ENCODE results near the gene SYCP1.
"Not testable (repeated sequence)": the region's sequence is repeated elsewhere in the genome, so short reads cannot be mapped to it uniquely, and the experiment has no call there.

Gene SYCP1, protein sequence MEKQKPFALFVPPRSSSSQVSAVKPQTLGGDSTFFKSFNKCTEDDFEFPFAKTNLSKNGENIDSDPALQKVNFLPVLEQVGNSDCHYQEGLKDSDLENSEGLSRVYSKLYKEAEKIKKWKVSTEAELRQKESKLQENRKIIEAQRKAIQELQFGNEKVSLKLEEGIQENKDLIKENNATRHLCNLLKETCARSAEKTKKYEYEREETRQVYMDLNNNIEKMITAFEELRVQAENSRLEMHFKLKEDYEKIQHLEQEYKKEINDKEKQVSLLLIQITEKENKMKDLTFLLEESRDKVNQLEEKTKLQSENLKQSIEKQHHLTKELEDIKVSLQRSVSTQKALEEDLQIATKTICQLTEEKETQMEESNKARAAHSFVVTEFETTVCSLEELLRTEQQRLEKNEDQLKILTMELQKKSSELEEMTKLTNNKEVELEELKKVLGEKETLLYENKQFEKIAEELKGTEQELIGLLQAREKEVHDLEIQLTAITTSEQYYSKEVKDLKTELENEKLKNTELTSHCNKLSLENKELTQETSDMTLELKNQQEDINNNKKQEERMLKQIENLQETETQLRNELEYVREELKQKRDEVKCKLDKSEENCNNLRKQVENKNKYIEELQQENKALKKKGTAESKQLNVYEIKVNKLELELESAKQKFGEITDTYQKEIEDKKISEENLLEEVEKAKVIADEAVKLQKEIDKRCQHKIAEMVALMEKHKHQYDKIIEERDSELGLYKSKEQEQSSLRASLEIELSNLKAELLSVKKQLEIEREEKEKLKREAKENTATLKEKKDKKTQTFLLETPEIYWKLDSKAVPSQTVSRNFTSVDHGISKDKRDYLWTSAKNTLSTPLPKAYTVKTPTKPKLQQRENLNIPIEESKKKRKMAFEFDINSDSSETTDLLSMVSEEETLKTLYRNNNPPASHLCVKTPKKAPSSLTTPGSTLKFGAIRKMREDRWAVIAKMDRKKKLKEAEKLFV

DNA sequence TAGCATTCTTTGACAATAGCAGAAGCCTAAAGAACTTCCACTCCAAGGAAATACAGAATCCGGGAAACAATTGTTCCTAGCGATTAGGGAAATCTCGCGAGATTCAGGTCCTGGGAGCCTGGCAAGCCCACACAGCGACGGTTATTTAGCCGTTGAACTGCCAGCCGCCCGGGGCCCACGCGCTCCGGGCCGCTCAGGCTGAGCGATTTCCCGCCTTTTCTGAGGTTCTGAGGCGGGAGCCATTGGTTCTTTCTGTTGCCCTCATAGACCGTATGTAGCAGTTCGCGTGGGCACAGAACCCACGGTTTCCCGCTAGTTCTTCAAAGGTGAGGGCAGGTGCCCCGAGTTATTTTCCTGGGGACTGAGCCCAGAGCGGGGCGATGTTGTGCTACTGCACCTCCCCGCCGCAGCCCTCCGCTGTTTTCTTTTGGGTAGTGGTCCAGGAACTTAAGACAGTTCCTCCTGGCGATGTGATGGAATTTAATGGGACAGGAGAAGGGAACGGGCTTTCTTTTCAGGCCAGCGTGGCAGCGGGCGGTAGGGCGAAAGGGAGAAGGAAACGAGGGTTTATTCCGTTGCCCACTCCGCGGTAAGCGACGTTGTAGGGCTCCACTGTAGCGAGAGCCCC lies at the start of gene SYCP1:
Gene SYCP1, plus strand, starts transcription at position 171 of the 628 bp plus-strand sequence. CDS start 602 bp downstream, outside the sequence.
- DNase-seq: no peak

DNA sequence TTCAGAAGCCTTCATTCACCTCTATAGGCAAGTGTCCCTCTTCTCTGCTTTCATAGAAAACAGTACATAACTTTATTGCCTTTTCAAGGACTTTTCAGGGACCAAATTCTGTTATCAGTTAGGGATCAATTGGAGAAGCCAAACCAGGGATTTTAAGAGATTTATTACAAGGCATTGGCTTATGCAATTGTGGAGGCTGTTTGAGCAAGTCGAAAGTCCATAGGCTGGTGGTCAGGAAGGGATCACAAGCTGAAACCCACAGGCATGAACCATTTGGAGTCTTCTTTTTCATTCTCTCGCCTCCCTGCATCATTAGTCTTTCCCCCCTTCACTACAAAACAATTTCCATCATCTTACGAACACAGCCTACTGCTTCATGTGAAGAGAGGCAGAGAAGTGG lies 34.8 kb upstream of the SYCP1 start:
- DNase-seq: no peak

DNA sequence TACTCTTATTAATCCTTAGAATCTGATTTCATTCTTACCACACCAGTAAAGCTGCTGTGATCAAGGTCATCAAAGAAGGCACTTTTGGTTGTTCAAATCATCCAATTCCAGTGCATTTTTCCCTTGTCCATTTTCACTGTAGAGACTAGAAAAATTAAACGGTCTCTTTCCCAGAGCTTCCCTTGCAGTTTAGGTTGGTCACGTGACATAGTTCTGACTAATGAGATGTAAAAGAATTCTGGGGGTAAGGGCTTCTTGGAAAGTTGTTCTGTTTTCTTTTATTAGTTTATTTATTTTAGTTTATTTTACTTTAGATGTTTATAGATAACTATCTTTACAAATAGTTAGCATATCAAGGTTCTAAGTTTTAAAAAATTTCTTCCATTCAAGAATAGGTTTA lies 34.3 kb upstream of the SYCP1 start:
- DNase-seq: no peak

DNA sequence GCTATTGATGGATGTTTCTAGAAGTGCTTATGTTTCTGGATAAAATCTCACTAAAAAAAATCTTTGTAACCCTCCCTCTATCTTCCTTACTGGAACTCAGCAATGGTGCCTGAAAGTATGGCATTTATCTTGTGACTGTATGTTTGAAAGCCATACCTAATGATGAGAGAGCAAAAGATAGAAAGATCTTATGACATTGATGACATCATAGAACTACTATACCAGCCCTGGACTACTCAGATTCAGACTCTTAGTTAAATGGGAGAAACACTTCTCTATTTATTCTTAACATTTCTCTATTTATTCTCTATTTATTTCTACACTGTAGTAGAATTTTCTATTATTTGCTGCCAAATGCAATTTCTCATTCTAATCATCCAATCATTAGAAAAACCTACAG lies 32.7 kb upstream of the SYCP1 start:
- no peak for DNase-seq

DNA sequence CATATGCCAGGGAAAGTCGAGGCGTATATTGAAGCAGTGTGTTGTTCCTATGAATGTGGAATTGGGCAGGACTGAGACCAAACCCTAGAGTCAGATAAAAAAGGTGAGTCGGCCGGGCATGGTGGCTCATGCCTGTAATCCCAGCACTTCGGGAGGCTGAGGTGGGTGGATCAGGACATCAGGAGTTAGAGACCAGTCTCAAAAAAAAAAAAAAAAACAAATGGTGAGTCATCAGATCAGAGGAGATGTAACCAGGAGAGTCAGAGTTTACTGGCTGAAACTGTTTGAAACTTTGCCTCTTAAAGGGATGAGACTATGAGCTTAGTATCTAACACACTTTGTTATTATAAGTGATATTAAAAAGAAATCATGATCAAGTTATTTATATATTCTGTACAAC lies 26.4 kb upstream of the SYCP1 start:
- DNase-seq: peak; percentile 4

DNA sequence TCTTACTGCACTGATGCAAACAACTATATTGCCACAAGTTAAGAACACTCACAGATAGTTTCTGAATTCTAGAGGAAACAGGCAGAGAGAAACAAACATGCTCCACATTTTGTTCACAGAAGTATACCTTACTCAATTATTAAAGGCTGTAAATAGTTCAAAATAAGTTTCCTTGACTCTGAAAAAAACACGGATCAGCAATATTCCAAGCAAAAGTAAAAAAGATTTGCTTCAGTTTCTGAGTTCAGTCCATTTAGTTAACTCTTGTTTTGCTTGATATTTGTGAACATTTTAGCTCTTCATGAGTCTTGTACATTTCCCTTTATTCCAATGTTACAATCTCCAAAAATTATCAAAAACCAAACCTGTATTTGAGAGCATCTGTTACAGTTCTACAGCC lies 24.6 kb upstream of the SYCP1 start:
- DNase-seq: not testable (repeated sequence)

DNA sequence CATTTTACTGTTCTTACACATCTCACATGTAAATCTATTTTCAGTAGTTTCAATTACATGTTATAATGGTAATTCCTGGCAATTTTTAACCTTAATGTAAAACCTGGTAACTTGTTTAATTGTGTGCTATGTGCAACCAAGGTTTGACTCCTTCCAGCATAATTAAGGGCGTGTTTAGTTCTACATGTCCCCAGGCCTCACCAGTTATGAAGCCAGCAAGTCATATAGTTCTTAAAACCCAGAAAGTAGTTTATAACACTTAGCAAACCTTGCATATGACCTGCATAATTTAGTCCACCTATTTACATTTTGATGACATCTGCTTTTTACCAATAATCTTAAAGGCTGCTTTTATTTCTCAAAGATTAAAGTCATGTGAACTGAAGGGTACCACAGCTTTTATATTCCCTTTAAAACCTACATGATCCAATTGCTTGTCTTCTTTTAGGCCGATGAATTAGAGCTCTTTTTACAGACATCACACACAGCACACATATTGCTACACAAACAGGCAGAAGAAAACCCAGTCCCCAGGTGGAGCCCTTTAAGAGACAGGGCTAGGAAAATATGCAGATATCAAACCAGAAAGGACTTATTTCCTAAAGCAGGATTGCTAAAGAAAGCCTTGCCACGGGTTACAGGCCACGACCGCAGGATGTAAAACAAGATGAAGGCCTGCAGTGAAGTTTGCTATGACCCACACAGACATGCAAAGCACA lies 23.2 kb upstream of the SYCP1 start:
- DNase-seq: no peak

DNA sequence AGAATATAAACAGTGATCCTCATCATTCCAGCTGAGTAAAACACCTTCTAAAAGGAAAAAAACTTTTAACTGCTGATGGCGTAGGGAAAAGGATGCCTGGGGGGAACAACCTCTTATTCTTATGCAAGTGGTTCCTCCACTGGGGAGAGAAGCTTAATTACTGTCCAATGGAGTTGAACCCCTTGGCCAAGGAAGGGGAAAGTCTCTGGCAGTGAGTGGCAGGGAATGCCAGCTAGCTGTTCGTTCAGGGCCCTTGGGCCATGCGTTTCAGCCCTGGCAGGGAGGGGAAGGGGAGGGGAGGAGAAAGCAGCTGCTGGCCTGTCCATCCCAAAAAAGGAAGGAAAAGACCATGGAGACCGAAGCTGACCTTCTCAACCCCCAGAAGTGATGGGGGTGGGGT lies 22.6 kb upstream of the SYCP1 start:
- DNase-seq: no peak

DNA sequence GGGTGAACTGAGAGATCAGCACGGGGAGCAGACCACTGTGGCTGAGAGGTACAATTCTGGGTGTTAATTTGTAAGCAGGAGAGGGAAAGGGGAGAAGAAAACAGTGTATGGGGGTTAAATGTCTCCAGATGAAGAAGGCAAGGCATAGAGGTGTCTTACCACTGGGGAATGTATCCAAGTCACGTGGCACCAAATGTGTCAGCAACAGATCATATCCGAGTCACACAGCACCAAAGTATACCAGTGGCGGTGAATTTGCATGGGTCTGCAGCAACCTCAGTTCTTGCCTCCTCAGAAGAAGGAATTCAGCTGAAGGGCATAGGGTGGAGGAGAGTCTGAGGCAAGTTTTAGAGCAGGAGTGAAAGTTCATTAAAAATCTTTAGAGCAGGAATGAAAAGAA lies 21.2 kb upstream of the SYCP1 start:
- no peak for DNase-seq

DNA sequence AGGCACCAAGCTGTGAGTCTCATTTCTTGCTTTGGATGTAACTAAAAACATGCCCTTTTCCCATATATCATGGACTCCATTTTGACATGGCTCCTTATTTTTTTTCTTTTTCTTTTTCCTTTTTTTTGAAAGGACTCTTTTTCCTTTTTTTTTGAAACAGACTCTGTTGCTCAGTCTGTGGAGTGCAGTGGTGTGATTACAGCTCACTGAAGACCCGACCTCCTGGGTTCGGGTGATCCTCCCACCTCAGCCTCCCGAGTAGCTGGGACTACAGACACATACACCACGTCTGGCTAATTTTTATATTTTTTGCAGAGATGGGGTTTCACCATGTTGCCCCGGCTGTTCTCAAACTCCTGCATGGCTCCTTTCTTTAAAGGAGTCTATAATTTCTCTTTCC lies 10.4 kb upstream of the SYCP1 start:
- DNase-seq: no peak

DNA sequence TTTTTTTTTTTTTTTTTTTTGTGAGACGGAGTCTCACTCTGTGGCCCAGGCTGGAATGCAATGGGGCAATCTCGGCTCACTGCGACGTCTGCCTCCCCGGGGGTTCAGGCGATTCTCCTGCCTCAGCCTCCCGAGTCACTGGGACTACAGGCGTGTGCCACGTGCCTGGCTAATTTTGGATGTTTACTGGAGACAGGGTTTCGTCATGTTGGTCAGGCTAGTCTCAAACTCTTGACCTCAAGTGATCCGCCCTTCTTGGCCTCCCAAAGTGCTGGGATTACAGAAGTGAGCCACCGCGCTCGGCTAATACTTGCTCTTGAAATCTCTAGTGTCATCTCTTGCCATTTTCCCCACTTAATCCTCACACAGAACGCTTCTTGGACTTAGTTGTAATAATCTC lies 1.1 kb upstream of the SYCP1 start:
- no peak for DNase-seq

DNA sequence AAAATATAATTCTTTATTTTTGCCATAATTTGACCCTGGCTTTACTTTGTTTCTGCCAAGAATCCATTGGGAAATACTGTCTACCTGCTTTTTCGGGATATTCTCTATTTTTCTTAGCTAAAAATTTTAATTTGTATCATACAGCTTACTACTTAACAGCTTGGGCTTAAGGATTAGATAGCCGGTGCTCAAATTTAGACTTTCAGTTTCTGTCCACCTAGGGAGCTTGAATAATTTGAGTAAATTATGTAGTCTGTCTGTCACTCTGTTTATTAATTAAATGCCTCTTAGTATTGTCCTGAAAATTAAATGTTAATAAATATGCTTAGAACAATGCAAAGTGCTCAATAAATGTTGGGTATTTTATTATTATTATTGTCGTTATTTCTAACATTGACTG lies 6.7 kb downstream of the SYCP1 start:
- DNase-seq: no peak

DNA sequence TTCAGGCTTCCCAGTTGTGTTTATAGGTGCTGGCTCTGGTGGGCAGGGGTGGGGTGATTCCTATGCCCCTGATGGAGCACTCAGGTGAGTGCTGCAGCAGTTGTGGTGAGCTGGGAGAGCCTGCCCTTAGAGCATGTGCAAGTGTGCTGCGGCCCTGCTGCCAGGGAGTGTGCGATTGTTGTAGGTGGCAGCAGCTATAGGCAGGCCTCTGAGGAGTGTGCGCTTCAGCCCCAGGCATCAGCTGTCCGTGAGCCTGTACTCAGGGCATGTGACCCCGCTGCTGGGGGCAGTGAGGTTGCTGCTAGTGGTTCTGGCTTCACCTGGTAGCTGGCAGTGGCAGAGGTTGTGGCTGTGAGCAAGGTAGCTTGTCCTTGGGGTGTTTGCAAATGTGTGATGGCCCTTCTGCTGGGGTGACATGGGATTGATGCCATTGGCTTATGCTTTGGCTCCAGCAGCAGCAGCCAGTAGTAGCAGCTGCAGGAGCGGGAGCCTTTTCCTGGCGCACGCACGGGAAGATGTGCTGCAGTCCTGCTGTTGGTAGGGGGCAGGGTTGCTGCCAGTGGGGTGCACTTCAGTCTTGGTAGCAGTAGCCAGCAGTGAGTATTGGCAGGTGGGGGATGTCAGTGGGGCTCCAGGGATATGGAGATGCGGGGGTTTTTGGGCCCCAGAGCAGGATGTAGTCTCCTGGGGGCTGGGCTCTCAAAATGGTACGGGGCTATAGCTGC lies 37.7 kb downstream of the SYCP1 start:
- no peak for DNase-seq

DNA sequence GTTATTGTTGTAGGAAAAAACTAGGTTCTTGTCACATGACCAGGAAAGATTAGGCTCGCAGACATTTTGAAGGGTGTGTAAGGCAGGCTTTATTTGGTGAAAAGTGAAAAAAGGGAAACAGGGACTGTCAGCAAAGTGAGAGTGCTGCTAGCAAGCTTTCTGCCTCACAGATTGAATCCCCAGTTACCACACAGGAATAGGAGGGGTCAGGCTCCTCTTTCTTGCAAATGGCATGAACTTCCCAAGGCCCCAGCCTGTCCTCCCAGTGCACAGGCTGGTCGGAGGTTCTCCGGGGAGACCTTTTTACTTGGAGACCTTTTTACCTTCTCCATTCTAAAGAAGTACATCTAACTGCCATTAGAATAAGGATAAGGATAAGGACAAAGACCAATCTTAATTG lies 42.1 kb downstream of the SYCP1 start:
- no peak for DNase-seq

DNA sequence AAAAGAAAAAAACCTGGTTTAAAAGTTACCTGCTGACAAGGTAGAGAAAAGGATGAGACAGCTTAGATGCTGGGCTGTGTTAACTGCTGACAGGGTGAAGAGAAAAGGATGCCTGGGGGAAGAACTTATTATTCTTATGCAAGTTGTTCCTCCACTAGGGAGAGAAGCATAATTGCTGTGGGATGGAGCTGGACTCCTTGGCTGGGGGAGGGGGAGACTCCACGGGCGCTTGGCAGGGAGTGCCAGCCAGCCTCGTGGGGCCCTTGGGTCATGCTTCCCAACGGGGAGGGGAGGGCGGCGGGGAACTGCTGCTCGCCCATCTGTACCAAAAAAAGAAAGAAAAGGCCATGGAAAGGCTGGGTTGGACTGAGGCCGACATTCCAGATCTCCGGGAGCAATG lies 47.2 kb downstream of the SYCP1 start:
- no peak for DNase-seq

DNA sequence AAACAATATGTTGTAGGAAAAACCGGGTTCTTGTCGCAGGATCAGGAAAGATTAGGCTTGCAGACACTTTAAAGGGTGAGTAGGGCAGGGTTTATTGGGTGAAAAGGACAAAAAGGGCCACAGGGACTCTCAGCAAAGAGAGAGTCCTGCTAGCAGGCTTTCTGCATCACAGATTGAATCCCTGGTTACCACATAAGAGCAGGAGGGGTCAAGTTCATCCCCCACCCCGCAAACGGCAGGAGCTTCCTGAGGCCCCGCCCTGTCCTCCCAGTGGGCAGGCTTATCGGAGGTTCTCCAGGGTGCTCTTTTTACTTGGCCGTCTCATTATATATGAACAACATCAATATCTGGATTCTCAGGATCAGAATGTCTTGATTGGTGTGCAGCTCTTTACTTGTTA lies 47.7 kb downstream of the SYCP1 start:
- no peak for DNase-seq

DNA sequence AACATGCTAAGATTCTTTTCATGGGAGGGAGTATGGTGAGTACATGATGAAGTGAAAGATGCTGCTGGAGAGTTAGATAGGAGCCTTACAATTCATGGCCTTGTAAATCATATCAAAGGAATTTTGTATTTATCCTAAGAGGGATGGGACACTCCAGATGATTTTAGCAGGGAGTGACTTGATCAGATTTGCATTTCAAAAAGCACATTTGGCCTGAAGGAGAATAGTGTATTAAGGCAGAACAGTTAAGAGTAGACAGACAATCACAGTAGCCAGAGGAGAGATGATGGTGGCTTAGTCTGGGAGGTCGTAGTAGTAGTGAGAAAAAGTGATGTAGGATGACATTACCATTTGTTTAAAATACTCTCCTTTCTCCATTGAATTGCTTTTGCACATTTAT lies 48.8 kb downstream of the SYCP1 start:
- no peak for DNase-seq

DNA sequence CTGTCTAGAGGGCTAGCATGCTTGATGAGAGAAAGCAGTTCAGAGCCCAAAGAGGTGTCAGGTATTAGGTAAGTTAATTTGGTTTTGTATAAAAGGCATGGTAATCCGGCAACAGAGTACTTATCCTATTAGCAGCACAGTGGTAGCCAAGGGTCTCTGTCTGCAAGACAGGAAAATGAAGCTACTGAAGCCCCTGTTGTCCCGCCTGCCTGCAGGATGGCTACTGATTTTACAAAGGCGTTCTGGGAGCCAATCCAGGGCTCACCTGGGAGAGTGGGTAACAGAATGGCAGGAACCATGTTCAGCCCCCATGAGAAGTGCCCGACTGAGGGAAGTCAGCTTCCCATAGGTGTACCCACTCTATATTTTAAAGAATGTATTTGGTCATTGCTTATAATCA lies 61.1 kb downstream of the SYCP1 start:
- not testable (repeated sequence) for DNase-seq

DNA sequence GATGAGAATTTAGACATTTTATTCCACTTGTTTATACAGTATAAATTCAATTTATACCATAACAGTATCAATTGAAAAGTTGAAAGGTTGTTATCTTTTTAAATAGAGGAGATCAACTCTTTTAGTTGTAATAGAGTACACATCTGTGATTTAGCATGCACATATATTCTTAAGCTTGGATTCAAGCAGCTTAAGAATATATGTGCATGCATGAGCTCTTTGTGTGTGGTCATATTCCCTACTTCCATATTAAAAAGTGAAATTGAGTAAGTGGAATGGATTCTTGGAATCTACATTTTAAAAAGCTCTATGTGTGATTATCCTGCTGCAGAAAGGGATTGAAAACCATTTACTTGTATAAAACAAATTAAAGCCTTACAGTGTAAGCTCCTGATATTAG lies 71.9 kb downstream of the SYCP1 start:
- no peak for DNase-seq

DNA sequence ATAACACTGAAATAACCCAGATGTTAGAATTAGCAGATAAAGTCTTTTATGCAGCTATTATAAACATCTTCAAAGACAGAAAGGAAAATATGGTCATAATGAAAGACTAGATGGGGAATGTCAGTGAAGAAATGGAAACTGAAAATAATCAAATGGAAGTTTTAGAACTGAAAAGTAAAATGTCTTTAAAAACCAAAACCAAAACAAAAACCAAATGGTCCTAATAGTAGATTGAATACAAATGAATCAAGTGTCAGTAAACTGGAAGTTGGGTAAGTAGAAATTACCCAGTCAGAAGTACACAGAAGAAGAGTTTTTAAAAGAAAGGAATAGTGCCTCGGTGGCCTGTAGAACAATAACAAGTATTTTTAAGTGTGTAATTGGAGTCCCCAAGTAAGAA lies 72.7 kb downstream of the SYCP1 start:
- DNase-seq: no peak

DNA sequence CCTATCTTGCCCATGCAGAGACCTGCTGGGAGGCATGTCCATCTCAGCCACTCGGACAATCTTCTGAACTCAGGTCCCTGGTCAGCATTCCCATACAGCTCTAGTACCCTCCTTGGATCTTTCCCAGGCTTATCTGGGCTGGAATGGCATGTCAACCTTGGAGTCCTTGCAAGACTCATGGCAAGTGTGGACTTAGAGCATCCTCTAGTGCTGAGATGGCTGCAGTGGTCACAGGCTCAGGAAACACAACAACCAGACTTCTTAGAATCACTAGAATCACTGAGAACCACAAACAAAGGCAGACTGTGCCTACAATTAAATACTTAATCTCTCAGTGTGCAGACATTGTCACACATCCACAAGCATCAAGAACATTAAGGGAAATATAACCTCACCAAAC lies 101.9 kb downstream of the SYCP1 start:
- no peak for DNase-seq

DNA sequence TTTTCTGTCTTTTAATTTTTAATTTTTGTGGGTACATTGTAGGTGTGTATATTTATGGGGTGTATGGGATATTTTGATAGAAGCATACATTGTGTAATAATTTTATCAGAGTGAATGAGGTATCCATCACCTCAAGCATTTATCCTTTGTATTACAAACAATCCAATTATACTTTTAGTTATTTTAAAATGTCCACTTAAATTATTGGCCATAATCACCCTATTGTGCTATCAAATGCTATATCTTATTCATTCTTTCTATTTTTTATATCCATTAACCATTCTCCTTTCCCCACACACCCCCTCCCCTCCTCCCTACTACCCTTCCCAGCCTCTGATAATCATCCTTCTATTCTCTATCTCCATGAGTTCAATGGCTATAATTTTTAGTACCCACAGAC lies 104.8 kb downstream of the SYCP1 start:
- DNase-seq: no peak
